HTERT RPE-1 (cell line): ENCODE data around the gene CA11.

Experiments used
- in situ Hi-C: fragments of 300-500 bp; cut with MboI; formaldehyde crosslinking; loops from 4 replicates; pipeline ENCODE4 v1.14.3; 2020; ENCODE audit warnings: low sequenced_read_pairs

CA11 gene

GRCh38 chr19:48614436-48615230, 31.4 kb downstream of the CA11 start, which contains the start of gene FAM83E:
FAM83E (minus strand) TSS chr19:48615076; CDS start chr19:48613372, 1,704 bp downstream.
- in situ Hi-C loops = no loop called here

- in situ Hi-C loops = no loop called here
Observed at GRCh38 chr19:48613852-48614435, 32.0 kb downstream of the CA11 start.

GRCh38 chr19:48613024-48613851, 32.7 kb downstream of the CA11 start:
- in situ Hi-C loops = no loop called here

- in situ Hi-C loops = no loop called here
Observed at GRCh38 chr19:48611872-48612271, 34.1 kb downstream of the CA11 start.

- in situ Hi-C loops = no loop called here
Observed at GRCh38 chr19:48609571-48610108, 36.3 kb downstream of the CA11 start.

GRCh38 chr19:48608798-48609263, 37.2 kb downstream of the CA11 start:
- in situ Hi-C loops = no loop called here

GRCh38 chr19:48607359-48607755, 38.6 kb downstream of the CA11 start:
- in situ Hi-C loops = no loop called here

- in situ Hi-C loops = no loop called here
Observed at GRCh38 chr19:48606463-48607358, 39.3 kb downstream of the CA11 start, which contains the start of gene SPACA4. SPACA4 (plus strand) TSS chr19:48606742; CDS start chr19:48606979, 237 bp downstream.

GRCh38 chr19:48603850-48604249, 42.1 kb downstream of the CA11 start:
- in situ Hi-C loops = no loop called here

GRCh38 chr19:48603449-48603848, 42.5 kb downstream of the CA11 start:
- in situ Hi-C loops = no loop called here

GRCh38 chr19:48603001-48603400, 43.0 kb downstream of the CA11 start:
- in situ Hi-C loops = no loop called here

GRCh38 chr19:48600679-48601417, 45.1 kb downstream of the CA11 start:
- in situ Hi-C loops = no loop called here

GRCh38 chr19:48598996-48599700, 46.8 kb downstream of the CA11 start:
- in situ Hi-C loops = no loop called here

GRCh38 chr19:48596679-48597465, 49.1 kb downstream of the CA11 start:
- in situ Hi-C loops = no loop called here

GRCh38 chr19:48596237-48596636, 49.8 kb downstream of the CA11 start:
- in situ Hi-C loops = no loop called here

- in situ Hi-C loops = no loop called here
Observed at GRCh38 chr19:48595833-48596232, 50.2 kb downstream of the CA11 start.

- in situ Hi-C loops = no loop called here
Observed at GRCh38 chr19:48595171-48595570, 50.8 kb downstream of the CA11 start.

- in situ Hi-C loops = no loop called here
Observed at GRCh38 chr19:48591021-48591420, 55.0 kb downstream of the CA11 start.
